GM18868 (cell line): ENCODE results near the gene LRRFIP1.
"Not testable (repeated sequence)": the region's sequence is repeated elsewhere in the genome, so short reads cannot be mapped to it uniquely, and the experiment has no call there.

Experiments
- ATAC-seq: cut with Tn5 transposase; IDR thresholded peaks from one replicate; pipeline ENCODE4 v1.9.1; 2021; ENCODE audit warnings: mild to moderate bottlenecking, moderate library complexity; ENCODE audit not compliant: unreplicated experiment

The LRRFIP1 gene

GRCh38 chr2:237661799-237662328 lies 34.5 kb downstream of the LRRFIP1 start:
- no peak for ATAC-seq

- no peak for ATAC-seq
Observed at GRCh38 chr2:237662671-237663093, 35.3 kb downstream of the LRRFIP1 start.

- ATAC-seq: no peak
Observed at GRCh38 chr2:237663517-237664110, 36.2 kb downstream of the LRRFIP1 start.

- ATAC-seq: no peak
Observed at GRCh38 chr2:237664151-237664550, 36.8 kb downstream of the LRRFIP1 start.

GRCh38 chr2:237665713-237666143 lies 38.3 kb downstream of the LRRFIP1 start:
- no peak for ATAC-seq

DNA sequence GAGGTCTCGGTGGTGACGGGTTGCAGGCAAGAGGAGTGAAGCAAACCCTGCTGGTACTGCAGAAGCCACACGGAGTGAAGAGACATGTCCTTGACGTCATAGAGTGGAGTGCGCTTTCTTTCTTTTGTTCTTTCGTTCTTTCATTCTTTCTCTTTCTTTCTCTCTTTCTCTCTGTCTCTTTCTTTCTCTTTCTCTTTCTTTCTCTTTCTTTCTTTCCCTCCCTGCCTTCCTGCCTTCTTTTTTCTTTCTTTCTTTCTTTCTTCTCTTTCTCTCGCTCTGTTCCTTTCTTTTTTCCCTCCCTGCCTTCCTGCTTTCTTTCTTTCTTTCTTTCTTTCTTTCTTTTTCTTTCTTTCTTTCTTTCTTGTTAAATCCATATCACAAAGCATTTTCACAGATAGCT lies 39.2 kb downstream of the LRRFIP1 start:
- no peak for ATAC-seq

GRCh38 chr2:237667050-237667576 lies 39.7 kb downstream of the LRRFIP1 start:
- not testable (repeated sequence) for ATAC-seq

- ATAC-seq: no peak
Observed at GRCh38 chr2:237667893-237668292, 40.5 kb downstream of the LRRFIP1 start.

DNA sequence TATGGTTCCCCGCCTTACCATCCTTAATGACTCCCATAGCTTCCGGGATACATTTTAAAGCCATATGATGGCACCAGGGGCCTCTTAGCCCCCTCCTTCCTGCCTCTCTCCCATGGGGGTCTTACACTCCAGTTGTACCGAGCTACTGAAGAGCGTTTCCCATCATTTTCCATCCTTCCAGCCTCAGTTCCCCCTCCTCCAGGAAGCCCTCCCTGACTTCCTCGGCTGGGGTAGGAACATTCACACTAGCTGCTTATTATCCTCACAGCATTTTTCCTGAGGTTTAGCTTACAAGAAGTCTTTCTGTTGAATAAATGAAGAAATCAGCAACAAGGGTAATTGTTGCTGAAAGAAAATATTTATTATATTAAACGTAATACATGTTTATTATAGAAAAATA lies 41.1 kb downstream of the LRRFIP1 start:
- ATAC-seq: no peak

GRCh38 chr2:237669283-237669627 lies 41.9 kb downstream of the LRRFIP1 start:
- no peak for ATAC-seq

DNA sequence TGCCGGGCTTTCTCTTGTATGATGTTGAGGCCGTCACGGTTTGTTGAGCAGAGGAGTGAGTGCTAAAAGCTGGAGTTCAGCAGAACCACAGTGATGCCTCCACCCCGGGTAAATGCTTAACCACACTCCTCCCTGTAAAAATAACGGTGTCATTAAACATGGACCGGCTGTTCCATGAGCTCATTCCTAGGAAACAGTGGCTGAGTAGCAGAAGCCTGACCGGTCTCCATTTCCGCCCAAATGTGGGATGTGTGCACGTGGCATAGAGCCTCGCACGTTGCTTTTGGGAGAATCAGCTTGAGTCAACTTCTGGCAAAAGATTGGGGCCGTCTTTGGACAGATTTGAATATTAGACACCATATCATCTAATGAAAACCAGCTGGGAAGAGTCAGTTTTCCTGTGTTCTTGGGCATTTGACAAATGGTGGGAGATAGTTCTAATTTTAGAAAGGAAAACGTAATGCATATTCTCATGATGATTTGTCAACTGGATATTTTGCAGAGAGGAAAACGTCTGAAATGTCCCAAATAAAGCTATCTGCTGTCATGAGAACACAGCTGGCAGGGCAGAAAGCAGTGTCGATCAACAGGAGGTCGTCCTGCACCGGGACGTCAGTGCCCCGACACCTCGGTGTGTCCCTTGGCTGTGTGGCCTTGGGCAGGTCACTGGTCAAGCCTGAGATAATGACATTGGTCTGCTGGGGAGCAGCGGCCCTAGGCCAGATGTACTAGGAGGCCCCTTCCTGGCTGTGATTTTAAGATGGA lies 42.4 kb downstream of the LRRFIP1 start:
- ATAC-seq: peak; percentile 43

- no peak for ATAC-seq
Observed at GRCh38 chr2:237670641-237671040, 43.3 kb downstream of the LRRFIP1 start.

DNA sequence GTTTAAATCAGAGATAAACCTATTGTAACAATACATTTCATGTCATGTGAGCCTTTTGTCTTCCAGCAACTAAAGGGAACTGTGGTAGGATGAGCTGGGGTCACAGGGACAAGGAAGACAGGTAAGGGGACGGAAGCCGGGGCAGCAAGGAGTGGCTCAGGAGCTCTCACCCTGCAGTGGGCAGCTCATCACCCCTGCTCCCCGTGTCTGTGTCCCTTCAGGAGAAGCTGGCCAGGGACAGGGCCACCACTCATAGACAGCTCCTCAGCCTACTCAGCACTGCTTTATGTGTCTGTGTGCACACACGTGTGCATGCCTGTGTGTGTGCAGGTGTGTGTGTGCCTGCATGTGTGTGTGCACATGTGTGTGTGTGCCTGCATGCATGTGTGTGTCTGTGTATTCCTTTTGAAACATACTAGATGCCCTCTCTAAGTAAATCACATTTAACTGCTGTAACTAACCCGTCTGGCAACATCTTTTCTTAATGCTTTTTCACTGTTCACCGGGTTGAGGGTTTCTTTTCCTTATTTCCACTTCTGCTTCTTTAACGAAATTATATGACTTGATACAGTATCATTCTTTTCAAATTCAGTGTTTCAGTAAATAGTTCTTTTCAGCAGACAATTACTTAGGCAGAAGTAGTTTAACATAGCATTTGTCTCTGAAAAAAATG lies 44.2 kb downstream of the LRRFIP1 start:
- no peak for ATAC-seq

DNA sequence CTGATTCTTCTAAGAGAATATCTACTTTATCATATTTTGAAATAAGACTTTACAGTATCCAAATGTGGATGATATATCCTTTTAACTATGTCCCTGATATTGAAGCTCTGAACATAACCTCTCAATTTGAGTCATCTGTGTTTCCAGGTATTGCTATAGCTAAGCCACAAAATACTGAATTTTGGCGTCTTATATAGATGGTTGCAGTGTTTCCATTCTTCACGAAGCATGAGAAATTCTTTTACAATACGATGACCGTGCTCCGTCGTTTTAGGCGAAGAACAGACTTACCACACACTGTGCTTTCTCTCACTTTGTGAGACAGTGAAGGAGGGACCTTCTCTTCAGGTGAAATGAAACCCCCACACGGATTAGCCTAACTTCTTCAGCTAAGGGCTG lies 45.3 kb downstream of the LRRFIP1 start:
- no peak for ATAC-seq

- ATAC-seq: peak; percentile 23
Observed at GRCh38 chr2:237673130-237674001, 46.0 kb downstream of the LRRFIP1 start.

GRCh38 chr2:237674731-237675276 lies 47.4 kb downstream of the LRRFIP1 start:
- peak; percentile 83 for ATAC-seq

- no peak for ATAC-seq
Observed at GRCh38 chr2:237675316-237675715, 47.9 kb downstream of the LRRFIP1 start.

DNA sequence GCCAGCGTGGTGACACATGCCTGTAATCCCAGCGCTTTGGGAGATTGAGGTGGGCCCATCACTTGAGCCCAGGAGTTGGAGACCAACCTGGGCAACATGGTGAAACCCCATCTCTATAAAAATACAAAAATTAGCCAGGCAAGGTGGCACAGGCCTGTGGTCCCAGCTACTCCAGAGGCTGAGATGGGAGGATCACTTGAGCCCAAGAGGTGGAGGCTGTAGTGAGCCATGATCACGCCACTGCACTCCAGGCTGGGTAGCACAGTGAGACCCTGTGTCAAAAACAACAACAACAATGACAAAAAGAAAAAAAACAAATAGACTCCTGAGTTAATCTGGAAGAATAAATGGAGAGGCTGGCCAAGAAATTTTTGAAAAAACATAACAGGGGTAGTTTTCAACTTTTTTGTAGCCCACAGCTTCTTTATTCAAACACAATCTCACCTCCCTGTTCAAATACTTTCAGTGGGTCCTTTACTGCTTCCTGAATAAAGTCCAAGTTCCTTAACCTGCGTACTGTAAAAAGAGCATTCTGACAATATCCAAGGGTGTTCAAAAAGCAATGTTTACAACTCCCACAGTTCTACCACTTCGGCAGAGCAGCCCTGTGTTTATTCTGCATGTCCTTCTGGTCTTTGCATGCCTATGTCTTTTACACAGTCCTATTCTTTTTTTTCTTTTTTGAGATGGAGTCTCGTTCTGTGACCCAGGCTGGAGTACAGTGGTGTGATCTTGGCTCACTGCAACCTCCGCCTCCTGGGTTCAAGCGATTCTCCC lies 53.5 kb downstream of the LRRFIP1 start:
- no peak for ATAC-seq

GRCh38 chr2:237682151-237682550 lies 54.8 kb downstream of the LRRFIP1 start:
- ATAC-seq: no peak
